PFSK-1 (cell line): Measurements from ENCODE around the gene GIPC2.

Experiments
- POLR2AphosphoS5 ChIP-seq: IDR thresholded peaks from 2 replicates; pipeline ENCODE4 v1.6.1; 2012; ENCODE audit warnings: low read depth, mild to moderate bottlenecking, control low read depth, low read length, moderate library complexity
- SIN3A ChIP-seq: IDR thresholded peaks from 2 replicates; pipeline ENCODE4 v1.6.1; 2012; ENCODE audit warnings: mild to moderate bottlenecking, low read length, moderate library complexity, borderline replicate concordance; ENCODE audit not compliant: insufficient read depth
- TAF1 ChIP-seq: IDR thresholded peaks from 2 replicates; pipeline ENCODE4 v1.6.1; 2012; ENCODE audit warnings: low read length, control low read depth, borderline replicate concordance; ENCODE audit not compliant: insufficient read depth
- TF ChIP-seq, protein P1 (sequence below), 2 experiments: IDR thresholded peaks; 2 replicates each; pipeline versions ENCODE4 v1.6.1 to v1.8.0; 2011 to 2012; ENCODE audit warnings: low read depth in 2 of 2, low read length in 2 of 2, control low read depth in 1 of 2, inconsistent platforms in 1 of 2, mild to moderate bottlenecking in 1 of 2, moderate library complexity in 1 of 2; ENCODE audit not compliant: insufficient read depth in 1 of 2

DNA sequence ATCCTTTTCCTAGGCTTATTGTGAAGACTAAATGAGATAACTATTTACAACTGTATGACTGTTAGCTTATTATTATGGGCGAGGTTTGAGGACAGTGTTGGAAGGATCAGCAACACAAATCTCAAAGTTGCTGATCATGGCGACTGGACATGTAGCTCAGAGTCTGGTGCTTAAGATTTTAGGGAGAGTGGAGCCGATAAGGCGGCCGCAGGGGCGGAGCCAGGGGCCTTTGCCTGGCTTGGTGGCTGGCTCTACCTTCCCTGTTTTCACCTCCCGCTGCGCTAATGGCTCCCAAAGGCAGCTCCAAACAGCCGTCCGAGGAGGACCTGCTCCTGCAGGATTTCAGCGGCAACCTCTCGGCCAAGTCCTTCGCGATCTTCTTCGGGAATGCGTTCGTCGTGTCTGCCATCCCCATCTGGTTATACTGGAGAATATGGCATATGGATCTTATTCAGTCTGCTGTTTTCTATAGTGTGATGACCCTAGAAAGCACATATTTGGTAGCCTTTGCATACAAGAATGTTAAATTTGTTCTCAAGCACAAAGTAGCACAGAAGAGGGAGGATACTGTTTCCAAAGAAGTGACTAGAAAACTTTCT lies 45.5 kb downstream of the GIPC2 start:
- TF ChIP-seq POLR2AphosphoS5 (no peak), TAF1 (no peak), SIN3A (no peak)
- TF ChIP-seq, protein P1, sequence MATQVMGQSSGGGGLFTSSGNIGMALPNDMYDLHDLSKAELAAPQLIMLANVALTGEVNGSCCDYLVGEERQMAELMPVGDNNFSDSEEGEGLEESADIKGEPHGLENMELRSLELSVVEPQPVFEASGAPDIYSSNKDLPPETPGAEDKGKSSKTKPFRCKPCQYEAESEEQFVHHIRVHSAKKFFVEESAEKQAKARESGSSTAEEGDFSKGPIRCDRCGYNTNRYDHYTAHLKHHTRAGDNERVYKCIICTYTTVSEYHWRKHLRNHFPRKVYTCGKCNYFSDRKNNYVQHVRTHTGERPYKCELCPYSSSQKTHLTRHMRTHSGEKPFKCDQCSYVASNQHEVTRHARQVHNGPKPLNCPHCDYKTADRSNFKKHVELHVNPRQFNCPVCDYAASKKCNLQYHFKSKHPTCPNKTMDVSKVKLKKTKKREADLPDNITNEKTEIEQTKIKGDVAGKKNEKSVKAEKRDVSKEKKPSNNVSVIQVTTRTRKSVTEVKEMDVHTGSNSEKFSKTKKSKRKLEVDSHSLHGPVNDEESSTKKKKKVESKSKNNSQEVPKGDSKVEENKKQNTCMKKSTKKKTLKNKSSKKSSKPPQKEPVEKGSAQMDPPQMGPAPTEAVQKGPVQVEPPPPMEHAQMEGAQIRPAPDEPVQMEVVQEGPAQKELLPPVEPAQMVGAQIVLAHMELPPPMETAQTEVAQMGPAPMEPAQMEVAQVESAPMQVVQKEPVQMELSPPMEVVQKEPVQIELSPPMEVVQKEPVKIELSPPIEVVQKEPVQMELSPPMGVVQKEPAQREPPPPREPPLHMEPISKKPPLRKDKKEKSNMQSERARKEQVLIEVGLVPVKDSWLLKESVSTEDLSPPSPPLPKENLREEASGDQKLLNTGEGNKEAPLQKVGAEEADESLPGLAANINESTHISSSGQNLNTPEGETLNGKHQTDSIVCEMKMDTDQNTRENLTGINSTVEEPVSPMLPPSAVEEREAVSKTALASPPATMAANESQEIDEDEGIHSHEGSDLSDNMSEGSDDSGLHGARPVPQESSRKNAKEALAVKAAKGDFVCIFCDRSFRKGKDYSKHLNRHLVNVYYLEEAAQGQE (IDR thresholded peaks at IDR 0.05; ENCODE audit: insufficient read depth in 1 of 2, low read depth in 2 of 2, low read length in 2 of 2) = no peak
